Measurements from ENCODE around the gene CSPG5. TPM values are rescaled to one million over a fixed set of nuclear protein-coding genes. Genes with fewer than 3 reads are reported as not detected.

CSPG5 gene
- total RNA-seq, 1 experiment from 2014 or later, result 8.5 TPM

GRCh38 chr3:47513125-47513929 lies 65.3 kb downstream of the CSPG5 start, which contains the start of gene ELP6:
Gene ELP6, minus strand, starts transcription at chr3:47513712. Its CDS starts 122 bp downstream, at chr3:47513590.
- in situ Hi-C loops (cut with HindIII; ENCODE audit: low sequenced_read_pairs), result no loop called here
- DNase-seq (ENCODE audit: low spot score), result peak; percentile 95

DNA sequence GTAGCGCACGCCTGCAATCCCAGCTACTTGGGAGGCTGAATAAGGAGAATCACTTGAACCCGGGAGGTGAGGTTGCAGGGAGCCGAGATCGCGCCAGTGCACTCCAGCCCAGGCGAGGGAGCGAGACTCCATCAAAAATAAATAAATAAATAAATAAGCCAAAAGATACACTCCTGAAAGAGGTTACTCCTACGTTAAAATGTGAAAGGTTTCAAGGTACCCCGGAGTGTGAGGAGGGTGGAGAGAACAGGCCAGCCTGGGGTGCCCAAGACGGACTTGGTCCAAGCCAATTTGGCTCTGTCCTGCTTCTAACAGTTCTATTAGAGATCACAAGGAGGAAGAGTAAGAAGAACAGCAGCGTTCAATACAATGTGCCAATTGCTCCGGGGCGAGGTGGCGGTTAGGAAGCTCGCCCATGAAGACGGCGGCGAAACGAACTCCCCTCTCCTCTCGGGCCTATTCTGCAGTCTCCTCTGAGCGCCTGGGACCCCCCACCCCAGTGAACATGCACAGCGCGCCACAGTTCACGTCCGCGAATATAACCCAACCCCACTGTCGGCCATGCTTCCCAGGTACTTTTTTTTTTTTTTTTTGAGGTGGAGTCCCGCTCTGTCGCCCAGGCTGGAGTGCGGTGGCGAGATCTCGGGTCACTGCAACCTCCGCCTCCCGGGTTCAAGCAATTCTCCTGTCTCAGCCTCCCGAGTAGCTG lies 66.1 kb downstream of the CSPG5 start:
- in situ Hi-C loops (cut with HindIII; ENCODE audit: low sequenced_read_pairs), result no loop called here
- peak; percentile 22 for DNase-seq (ENCODE audit: low spot score)

Other genes starting within 250 kb of the CSPG5 start
- gene PTPN23, start 197.8 kb downstream of the CSPG5 start, total RNA-seq (2014; rRNA removed; shearing (Covaris generic)), result 6.6 and 9.0 TPM in 2 replicates
- 62.5 and 81.4 TPM in 2 replicates for gene SCAP, start 102.9 kb downstream of the CSPG5 start, total RNA-seq (2014; rRNA removed; shearing (Covaris generic))
- 59.2 and 87.4 TPM in 2 replicates for gene ELP6, start 65.2 kb downstream of the CSPG5 start, total RNA-seq (2014; rRNA removed; shearing (Covaris generic))
- 44.6 and 63.4 TPM in 2 replicates for gene SMARCC1, start 203.0 kb upstream of the CSPG5 start, total RNA-seq (2014; rRNA removed; shearing (Covaris generic))
- 142 and 168 TPM in 2 replicates for gene DHX30, start 224.3 kb upstream of the CSPG5 start, total RNA-seq (2014; rRNA removed; shearing (Covaris generic))

All from G401 (cell line).